Mesenchymal stem cell (in vitro differentiated cells and primary cell): ENCODE data around the gene RNF150.

Experiments
- DNase-seq: peaks from one replicate; pipeline ENCODE4 v3.0.0-alpha.2; 2013
- H2AFZ ChIP-seq: one replicate; pipeline ENCODE4 v1.6.1; 2013; ENCODE audit warnings: low read depth, mild to moderate bottlenecking, control low read depth, inconsistent platforms, low read length, moderate library complexity
- H2AK5ac ChIP-seq: 2 replicates; pipeline ENCODE4 v1.6.1; 2013; ENCODE audit warnings: low read length, moderate library complexity, mild to moderate bottlenecking, inconsistent platforms; ENCODE audit not compliant: severe bottlenecking
- H2BK120ac ChIP-seq: one replicate; pipeline ENCODE4 v1.6.1; 2013; ENCODE audit warnings: low read depth, mild to moderate bottlenecking, inconsistent platforms, low read length, moderate library complexity
- H2BK12ac ChIP-seq, 2 experiments: one replicate each; pipeline ENCODE4 v1.6.1; 2013; ENCODE audit warnings: inconsistent platforms in 2 of 2, low read length in 2 of 2, mild to moderate bottlenecking in 2 of 2, moderate library complexity in 2 of 2, control low read depth in 1 of 2
- H2BK15ac ChIP-seq: one replicate; pipeline ENCODE4 v1.6.1; 2013; ENCODE audit warnings: mild to moderate bottlenecking, low read depth, inconsistent platforms; ENCODE audit not compliant: poor library complexity, severe bottlenecking
- H2BK5ac ChIP-seq: 2 replicates; pipeline ENCODE4 v1.6.1; 2013; ENCODE audit warnings: low read depth, mild to moderate bottlenecking, low read length, control low read depth, inconsistent platforms; ENCODE audit not compliant: poor library complexity, severe bottlenecking
- H3K14ac ChIP-seq, 2 experiments: one replicate each; pipeline ENCODE4 v1.6.1; 2013; ENCODE audit warnings: inconsistent platforms in 2 of 2, low read length in 2 of 2, control low read depth in 1 of 2, mild to moderate bottlenecking in 1 of 2, moderate library complexity in 1 of 2
- H3K18ac ChIP-seq, 2 experiments: one replicate each; pipeline ENCODE4 v1.6.1; 2013; ENCODE audit warnings: inconsistent platforms in 2 of 2, low read length in 2 of 2, control low read depth in 1 of 2, low read depth in 1 of 2, mild to moderate bottlenecking in 1 of 2
- H3K23ac ChIP-seq, 2 experiments: one replicate each; pipeline ENCODE4 v1.6.1; 2013; ENCODE audit warnings: inconsistent platforms in 2 of 2, low read length in 2 of 2, mild to moderate bottlenecking in 2 of 2, moderate library complexity in 2 of 2, control low read depth in 1 of 2
- H3K27ac ChIP-seq: 2 replicates; pipeline ENCODE4 v1.5.1; 2013; ENCODE audit warnings: mild to moderate bottlenecking, moderate library complexity, low read length, control low read depth, inconsistent platforms; ENCODE audit not compliant: poor library complexity, severe bottlenecking
- H3K27me3 ChIP-seq, 2 experiments: 2 replicates each; pipeline versions ENCODE4 v1.6.1 to v1.7.0; 2013; ENCODE audit warnings: low read length in 2 of 2, mild to moderate bottlenecking in 2 of 2, moderate library complexity in 2 of 2, control low read depth in 1 of 2, inconsistent platforms in 1 of 2; ENCODE audit not compliant: control insufficient read depth in 1 of 2, insufficient read depth in 1 of 2
- H3K36me3 ChIP-seq, 2 experiments: 2 replicates each; pipeline versions ENCODE4 v1.6.1 to v1.7.0; 2013; ENCODE audit warnings: low read length in 2 of 2, control low read depth in 1 of 2, inconsistent platforms in 1 of 2, low read depth in 1 of 2, mild to moderate bottlenecking in 1 of 2; ENCODE audit not compliant: insufficient read depth in 2 of 2, control insufficient read depth in 1 of 2
- H3K4ac ChIP-seq, 2 experiments: one replicate each; pipeline ENCODE4 v1.6.1; 2013; ENCODE audit warnings: inconsistent platforms in 2 of 2, low read length in 2 of 2, mild to moderate bottlenecking in 2 of 2, moderate library complexity in 2 of 2, control low read depth in 1 of 2, low read depth in 1 of 2
- H3K4me1 ChIP-seq: 2 replicates; pipeline ENCODE4 v1.6.1; 2013; ENCODE audit warnings: low read depth, low read length, control low read depth; ENCODE audit not compliant: control insufficient read depth, insufficient read depth
- H3K4me2 ChIP-seq: 2 replicates; pipeline ENCODE4 v1.6.1; 2013; ENCODE audit warnings: low read length, mild to moderate bottlenecking, inconsistent platforms; ENCODE audit not compliant: poor library complexity, severe bottlenecking
- H3K4me3 ChIP-seq, 2 experiments: 2 replicates each; pipeline versions ENCODE4 v1.5.1 to v1.7.0; 2013; ENCODE audit warnings: low read length in 2 of 2, mild to moderate bottlenecking in 2 of 2, control low read depth in 1 of 2, low read depth in 1 of 2; ENCODE audit not compliant: insufficient read depth in 1 of 2
- H3K79me1 ChIP-seq: replicated peaks from 2 replicates; pipeline ENCODE4 v1.6.1; 2013; ENCODE audit warnings: mild to moderate bottlenecking, control low read depth, low read length, inconsistent platforms; ENCODE audit not compliant: poor library complexity, severe bottlenecking
- H3K9ac ChIP-seq: 2 replicates; pipeline ENCODE4 v1.7.0; 2013; ENCODE audit warnings: mild to moderate bottlenecking, low read length, moderate library complexity
- H3K9me3 ChIP-seq: 2 replicates; pipeline ENCODE4 v1.7.0; 2013; ENCODE audit warnings: mild to moderate bottlenecking, low read length; ENCODE audit not compliant: control insufficient read depth
- H4K8ac ChIP-seq: one replicate; pipeline ENCODE4 v1.6.1; 2013; ENCODE audit warnings: inconsistent platforms, mild to moderate bottlenecking, low read length, moderate library complexity
- H4K91ac ChIP-seq: one replicate; pipeline ENCODE4 v1.6.1; 2013; ENCODE audit warnings: mild to moderate bottlenecking, low read length, inconsistent platforms
- WGBS: methylation state at CpG from one replicate; pipeline ENCODE4 v1.1.7; 2013; ENCODE audit warnings: mixed read lengths; 5-methylcytosine and 5-hydroxymethylcytosine counted together

Gene RNF150

DNA sequence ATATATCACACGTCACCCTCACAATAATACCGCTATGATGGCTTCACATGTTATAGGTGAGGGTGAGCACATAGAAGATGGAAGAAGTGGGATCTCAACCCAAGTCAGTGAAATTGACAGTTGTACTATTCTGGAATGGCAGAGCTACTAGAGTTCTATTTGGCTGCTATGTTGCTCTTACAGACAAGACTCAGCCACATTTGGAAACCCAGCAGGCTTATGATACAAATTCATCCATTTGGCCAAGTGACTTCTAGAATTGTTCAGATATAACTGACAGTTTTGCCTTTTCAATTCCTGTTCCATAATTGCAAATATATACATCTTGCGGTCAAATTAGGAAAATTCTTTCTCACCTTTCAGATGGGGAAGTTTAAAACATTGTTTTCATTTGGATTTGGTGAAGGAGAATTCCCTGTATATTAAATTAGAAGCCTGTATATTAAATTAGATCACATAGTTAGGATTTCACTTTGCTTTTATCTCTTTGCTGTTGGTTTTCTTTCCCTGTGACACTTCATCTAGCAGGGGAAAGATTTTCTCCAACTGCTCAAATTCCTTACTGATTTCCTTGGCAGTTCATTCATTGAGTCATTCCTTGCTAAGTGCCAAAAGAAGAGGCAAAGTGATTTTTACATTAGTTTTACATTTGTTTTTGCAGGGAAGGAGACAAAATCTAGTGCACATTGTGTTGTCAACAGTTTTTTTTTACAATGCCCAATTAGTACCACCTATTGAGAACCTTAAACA is 256.5 kb downstream of the RNF150 start:
- WGBS = 100% methylated on average over 1 of the region's 3 CpGs

DNA sequence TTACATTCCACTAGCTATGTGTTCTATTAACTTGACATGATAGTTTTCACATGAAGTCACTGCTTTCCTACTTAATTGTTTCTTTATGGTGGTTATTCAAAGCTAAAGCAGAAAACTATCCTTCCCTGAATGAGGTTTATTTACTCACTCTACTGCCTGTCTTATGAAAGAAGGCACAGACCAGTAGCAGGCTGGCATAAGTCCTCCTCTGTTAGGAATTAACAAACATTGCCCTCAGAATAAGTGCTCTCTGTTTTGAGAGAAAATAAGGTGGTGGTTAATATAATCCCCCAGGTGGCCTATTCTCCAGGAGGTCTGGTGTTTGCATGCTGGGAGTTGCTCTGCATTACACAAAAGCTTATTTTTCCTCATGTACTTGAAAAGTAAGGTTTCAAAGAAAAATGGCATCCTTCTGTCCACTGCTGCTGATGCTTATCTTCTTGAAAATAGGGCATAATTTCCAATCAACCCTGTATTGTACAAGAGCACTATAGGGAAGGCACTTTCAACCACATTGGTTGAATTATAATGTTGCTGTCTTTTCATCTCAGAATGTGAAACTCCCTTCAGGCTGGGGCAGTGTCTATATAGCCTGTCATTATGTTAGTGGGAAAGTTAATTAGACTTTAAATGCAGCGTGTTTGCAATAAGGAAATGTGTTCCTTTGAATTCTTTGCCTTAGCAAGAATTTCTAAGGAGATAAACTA is 257.4 kb downstream of the RNF150 start:
- WGBS = 78% methylated on average over 1 of the region's 1 CpG

More for the DNA sequence above, 256.5 kb downstream of the RNF150 start:
- Histone ChIP-seq H2AFZ (no peak overlapping the region), H3K9ac (no peak overlapping the region), H3K4ac (no peak overlapping the region), H3K4me1 (peaks cover 5% of the 10 kb centered on the region), H3K23ac (no peak overlapping the region), H3K18ac (no peak overlapping the region), H3K4me2 (no peak overlapping the region), H4K91ac (no peak overlapping the region), H3K14ac (no peak overlapping the region), H3K9me3 (peaks cover 7% of the 10 kb centered on the region), H2BK12ac (no peak overlapping the region), H3K4me3 (no peak overlapping the region), H3K36me3 (no peaks in the 10 kb centered on the region), H3K27me3 (no peaks in the 10 kb centered on the region), H4K8ac (no peak overlapping the region), H2BK5ac (no peak overlapping the region), H2AK5ac (no peak overlapping the region), H2BK15ac (no peak overlapping the region), H2BK120ac (no peak overlapping the region), H3K27ac (no peak overlapping the region), H3K79me1 (no peaks in the 10 kb centered on the region)
- DNase-seq = no peak

DNA sequence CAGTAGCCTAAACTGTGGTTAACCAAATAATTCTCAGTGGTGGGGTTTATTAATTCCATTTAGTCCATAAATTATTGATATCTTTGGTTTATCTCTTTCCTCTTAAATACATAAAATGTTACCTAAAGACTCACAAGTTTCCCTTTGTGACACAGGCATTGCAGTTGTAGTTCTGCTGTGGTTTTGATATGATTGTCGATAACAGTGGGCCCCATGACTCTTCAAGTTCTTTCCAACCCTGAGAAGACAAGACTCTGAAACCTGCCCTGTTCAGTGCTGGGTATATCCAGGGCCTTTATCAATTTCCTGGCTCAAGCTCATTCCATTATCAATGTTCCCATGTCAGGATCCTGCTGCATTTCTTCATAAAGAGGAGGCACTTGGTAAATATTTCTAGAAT is 259.2 kb downstream of the RNF150 start:
- Histone ChIP-seq H4K8ac (no peak overlapping the region), H3K4me3 (no peak overlapping the region), H3K9ac (no peak overlapping the region), H3K4ac (no peak overlapping the region), H2AFZ (no peak overlapping the region), H2BK15ac (no peak overlapping the region), H3K27ac (no peak overlapping the region), H3K18ac (no peak overlapping the region), H3K79me1 (no peaks in the 10 kb centered on the region), H4K91ac (no peak overlapping the region), H3K23ac (no peak overlapping the region), H3K9me3 (peaks cover 5% of the 10 kb centered on the region), H3K4me2 (no peak overlapping the region), H2BK12ac (no peak overlapping the region), H3K27me3 (no peaks in the 10 kb centered on the region), H3K4me1 (peaks cover 7% of the 10 kb centered on the region), H2BK120ac (no peak overlapping the region), H3K36me3 (no peaks in the 10 kb centered on the region), H3K14ac (no peak overlapping the region), H2BK5ac (no peak overlapping the region), H2AK5ac (no peak overlapping the region)
- DNase-seq = no peak
- WGBS = no CpG with 5 or more reads among the region's 1 CpG

More for the DNA sequence above, 257.4 kb downstream of the RNF150 start:
- Histone ChIP-seq H3K79me1 (no peaks in the 10 kb centered on the region), H3K23ac (no peak overlapping the region), H3K9me3 (peaks cover 7% of the 10 kb centered on the region), H3K4me3 (no peak overlapping the region), H3K27ac (peak overlapping the region; percentile 43), H3K4me1 (peaks cover 5% of the 10 kb centered on the region), H3K14ac (no peak overlapping the region), H2BK15ac (no peak overlapping the region), H4K91ac (no peak overlapping the region), H3K9ac (no peak overlapping the region), H2AK5ac (no peak overlapping the region), H3K36me3 (no peaks in the 10 kb centered on the region), H2BK12ac (no peak overlapping the region), H2BK120ac (no peak overlapping the region), H3K27me3 (no peaks in the 10 kb centered on the region), H3K18ac (no peak overlapping the region), H3K4me2 (no peak overlapping the region), H2BK5ac (no peak overlapping the region), H3K4ac (no peak overlapping the region), H2AFZ (no peak overlapping the region), H4K8ac (no peak overlapping the region)
- DNase-seq = no peak

DNA sequence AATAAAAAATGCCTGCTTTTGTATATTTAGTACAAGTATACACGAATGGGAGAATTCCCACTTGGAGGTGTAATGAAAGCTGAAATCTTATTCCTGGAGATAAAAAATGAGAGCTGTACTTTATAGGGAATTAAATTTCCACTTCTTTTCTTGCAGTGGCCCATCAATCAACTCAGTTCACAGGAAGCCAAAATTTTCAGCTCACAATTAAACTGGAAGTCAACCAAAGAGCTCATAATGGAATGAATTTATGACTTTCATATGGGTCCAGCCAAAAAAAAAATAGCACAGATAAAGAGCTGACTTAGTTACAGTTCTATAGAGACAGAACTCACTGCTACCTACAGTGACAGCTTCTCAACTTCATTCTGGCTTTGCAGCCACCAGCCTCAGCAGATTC is 261.9 kb downstream of the RNF150 start:
- Histone ChIP-seq H3K36me3 (no peaks in the 10 kb centered on the region), H3K14ac (no peak overlapping the region), H3K23ac (no peak overlapping the region), H2BK120ac (no peak overlapping the region), H3K79me1 (no peaks in the 10 kb centered on the region), H3K18ac (no peak overlapping the region), H3K9me3 (no peaks in the 10 kb centered on the region), H3K4ac (no peak overlapping the region), H2AK5ac (no peak overlapping the region), H3K4me3 (no peak overlapping the region), H4K91ac (no peak overlapping the region), H2BK15ac (no peak overlapping the region), H3K4me2 (no peak overlapping the region), H2BK5ac (no peak overlapping the region), H3K9ac (no peak overlapping the region), H4K8ac (no peak overlapping the region), H3K4me1 (peaks cover 7% of the 10 kb centered on the region), H3K27ac (no peak overlapping the region), H2BK12ac (no peak overlapping the region), H3K27me3 (no peaks in the 10 kb centered on the region), H2AFZ (no peak overlapping the region)
- WGBS = no CpG with 5 or more reads among the region's 1 CpG
- no peak for DNase-seq
